ENCODE measurements around the gene TAAR1.
"Not testable (repeated sequence)": the region's sequence is repeated elsewhere in the genome, so short reads cannot be mapped to it uniquely, and the experiment has no call there.

Gene TAAR1

GRCh38 chr6:132661906-132662305 lies 2.9 kb upstream of the TAAR1 start:
- DNase-seq (ENCODE audit: low read depth in 3 of 3): no peak

GRCh38 chr6:132651062-132651461 lies 7.9 kb downstream of the TAAR1 start:
- no peak for DNase-seq (ENCODE audit: low read depth in 3 of 3)

GRCh38 chr6:132650429-132650828 lies 8.6 kb downstream of the TAAR1 start:
- DNase-seq (ENCODE audit: low read depth in 3 of 3): no peak

- no peak for DNase-seq (ENCODE audit: low read depth in 3 of 3)
These were observed 10.2 kb downstream of the TAAR1 start for GRCh38 chr6:132648828-132649227.

- no peak for DNase-seq (ENCODE audit: low read depth in 3 of 3)
These were observed 10.6 kb downstream of the TAAR1 start for GRCh38 chr6:132648356-132648755.

GRCh38 chr6:132643547-132643946 lies 15.4 kb downstream of the TAAR1 start:
- no peak for DNase-seq (ENCODE audit: low read depth in 3 of 3)

GRCh38 chr6:132637135-132637534 lies 21.8 kb downstream of the TAAR1 start:
- DNase-seq (ENCODE audit: low read depth in 3 of 3): not testable (repeated sequence)

GRCh38 chr6:132635906-132636305 lies 23.1 kb downstream of the TAAR1 start:
- not testable (repeated sequence) for DNase-seq (ENCODE audit: low read depth in 3 of 3)

- not testable (repeated sequence) for DNase-seq (ENCODE audit: low read depth in 3 of 3)
These were observed 23.7 kb downstream of the TAAR1 start for GRCh38 chr6:132635288-132635687.

- no peak for DNase-seq (ENCODE audit: low read depth in 3 of 3)
These were observed 24.2 kb downstream of the TAAR1 start for GRCh38 chr6:132634796-132635195.

- no peak for DNase-seq (ENCODE audit: low read depth in 3 of 3)
These were observed 25.6 kb downstream of the TAAR1 start for GRCh38 chr6:132633362-132633761.

GRCh38 chr6:132624175-132624574 lies 34.8 kb downstream of the TAAR1 start, which contains the start of gene TAAR2:
TAAR2 (minus strand) TSS chr6:132624275; CDS start chr6:132624275, 0 bp downstream.
- DNase-seq (ENCODE audit: low read depth in 3 of 3): no peak

- DNase-seq (ENCODE audit: low read depth in 3 of 3): no peak
These were observed 35.7 kb downstream of the TAAR1 start for GRCh38 chr6:132623106-132623845.

- DNase-seq (ENCODE audit: low read depth in 3 of 3): no peak
These were observed 42.3 kb downstream of the TAAR1 start for GRCh38 chr6:132616677-132617076.

GRCh38 chr6:132614554-132614953 lies 44.4 kb downstream of the TAAR1 start:
- no peak for DNase-seq (ENCODE audit: low read depth in 3 of 3)

- DNase-seq (ENCODE audit: low read depth in 3 of 3): no peak
These were observed 46.4 kb downstream of the TAAR1 start for GRCh38 chr6:132612449-132613108.

- DNase-seq (ENCODE audit: low read depth in 3 of 3): no peak
These were observed 47.4 kb downstream of the TAAR1 start for GRCh38 chr6:132611616-132612015.

- DNase-seq (ENCODE audit: low read depth in 3 of 3): no peak
These were observed 51.3 kb downstream of the TAAR1 start for GRCh38 chr6:132607544-132608233.

- no peak for DNase-seq (ENCODE audit: low read depth in 3 of 3)
These were observed 54.3 kb downstream of the TAAR1 start for GRCh38 chr6:132604635-132605152.

GRCh38 chr6:132600900-132601299 lies 58.1 kb downstream of the TAAR1 start:
- DNase-seq (ENCODE audit: low read depth in 3 of 3): not testable (repeated sequence)

- no peak for DNase-seq (ENCODE audit: low read depth in 3 of 3)
These were observed 60.5 kb downstream of the TAAR1 start for GRCh38 chr6:132598473-132598872.

GRCh38 chr6:132596201-132596600 lies 62.8 kb downstream of the TAAR1 start:
- no peak for DNase-seq (ENCODE audit: low read depth in 3 of 3)
